Measurements from ENCODE around the gene ABCA10.

ABCA10 gene

GRCh38 chr17:69143683-69144231 lies 84.9 kb downstream of the ABCA10 start:
- Histone ChIP-seq H3K9me3 (ENCODE audit: control insufficient read depth in 2 of 2, low read length in 2 of 2) (no peaks in the 10 kb centered on the region), H3K27me3 (ENCODE audit: control insufficient read depth in 2 of 2, insufficient read depth in 2 of 2, low read length in 2 of 2) (no peaks in the 10 kb centered on the region), H3K4me1 (ENCODE audit: control insufficient read depth in 2 of 2, insufficient read depth in 2 of 2, low read length in 2 of 2) (no peaks in the 10 kb centered on the region), H3K27ac (ENCODE audit: low read depth in 2 of 2, low read length in 2 of 2) (no peak overlapping the region), H3K36me3 (ENCODE audit: control insufficient read depth in 2 of 2, insufficient read depth in 2 of 2, low read length in 2 of 2) (no peaks in the 10 kb centered on the region), H3K4me3 (ENCODE audit: low read length in 2 of 2) (no peak overlapping the region), H3K9ac (ENCODE audit: low read depth in 1 of 2, low read length in 2 of 2) (no peak overlapping the region)

- Histone ChIP-seq H3K4me1 (ENCODE audit: control insufficient read depth in 2 of 2, insufficient read depth in 2 of 2, low read length in 2 of 2) (no peaks in the 10 kb centered on the region), H3K27me3 (ENCODE audit: control insufficient read depth in 2 of 2, insufficient read depth in 2 of 2, low read length in 2 of 2) (no peaks in the 10 kb centered on the region), H3K9ac (ENCODE audit: low read depth in 1 of 2, low read length in 2 of 2) (no peak overlapping the region), H3K27ac (ENCODE audit: low read depth in 2 of 2, low read length in 2 of 2) (no peak overlapping the region), H3K36me3 (ENCODE audit: control insufficient read depth in 2 of 2, insufficient read depth in 2 of 2, low read length in 2 of 2) (no peaks in the 10 kb centered on the region), H3K9me3 (ENCODE audit: control insufficient read depth in 2 of 2, low read length in 2 of 2) (no peaks in the 10 kb centered on the region), H3K4me3 (ENCODE audit: low read length in 2 of 2) (no peak overlapping the region)
These were observed 85.5 kb downstream of the ABCA10 start for GRCh38 chr17:69143151-69143550.

- Histone ChIP-seq H3K9me3 (ENCODE audit: control insufficient read depth in 2 of 2, low read length in 2 of 2) (no peaks in the 10 kb centered on the region), H3K9ac (ENCODE audit: low read depth in 1 of 2, low read length in 2 of 2) (no peak overlapping the region), H3K36me3 (ENCODE audit: control insufficient read depth in 2 of 2, insufficient read depth in 2 of 2, low read length in 2 of 2) (no peaks in the 10 kb centered on the region), H3K27ac (ENCODE audit: low read depth in 2 of 2, low read length in 2 of 2) (peak overlapping the region in 1 of 2 donors; percentile 17), H3K4me3 (ENCODE audit: low read length in 2 of 2) (no peak overlapping the region), H3K4me1 (ENCODE audit: control insufficient read depth in 2 of 2, insufficient read depth in 2 of 2, low read length in 2 of 2) (no peaks in the 10 kb centered on the region), H3K27me3 (ENCODE audit: control insufficient read depth in 2 of 2, insufficient read depth in 2 of 2, low read length in 2 of 2) (no peaks in the 10 kb centered on the region)
These were observed 86.3 kb downstream of the ABCA10 start for GRCh38 chr17:69142175-69142802.

- no peaks in the 10 kb centered on the region for H3K36me3 ChIP-seq (ENCODE audit: control insufficient read depth in 2 of 2, insufficient read depth in 2 of 2, low read length in 2 of 2)
- H3K9ac ChIP-seq (ENCODE audit: low read depth in 1 of 2, low read length in 2 of 2), result no peak within 1 kb of the TSS
- H3K4me1 ChIP-seq (ENCODE audit: control insufficient read depth in 2 of 2, insufficient read depth in 2 of 2, low read length in 2 of 2), result no peaks in the 10 kb centered on the region
- H3K9me3 ChIP-seq (ENCODE audit: control insufficient read depth in 2 of 2, low read length in 2 of 2), result no peaks in the 10 kb centered on the region
- H3K27me3 ChIP-seq (ENCODE audit: control insufficient read depth in 2 of 2, insufficient read depth in 2 of 2, low read length in 2 of 2), result no peaks in the 10 kb centered on the region
- H3K27ac ChIP-seq (ENCODE audit: low read depth in 2 of 2, low read length in 2 of 2), result peak within 1 kb of the TSS in 1 of 2 donors; percentile 32
- H3K4me3 ChIP-seq (ENCODE audit: low read length in 2 of 2), result peak within 1 kb of the TSS; percentile 20 to 56
These were observed 87.0 kb downstream of the ABCA10 start, which contains the start of gene ABCA6 for GRCh38 chr17:69141431-69142174. TSS of gene ABCA6 (minus strand) at chr17:69141895. CDS start at chr17:69140703, 1,192 bp downstream.

DNA sequence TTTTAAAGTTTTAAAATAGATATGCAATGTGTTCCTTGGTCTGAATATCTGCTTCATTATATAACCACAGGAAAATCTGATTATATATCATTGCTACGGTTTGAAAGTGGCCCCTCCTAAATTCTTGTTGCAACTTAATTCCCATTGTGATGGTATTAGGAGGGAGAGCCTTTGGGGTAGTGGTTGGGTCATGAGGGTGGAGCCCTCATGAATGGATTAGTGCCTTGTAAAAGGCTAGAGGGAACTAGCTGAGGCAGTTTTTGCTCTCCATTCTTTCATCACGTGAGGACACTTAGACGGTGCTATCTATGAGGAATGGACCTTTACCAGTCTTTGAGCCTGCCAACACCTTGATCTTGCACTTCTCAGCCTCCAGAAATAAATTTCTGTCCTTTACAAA lies 94.5 kb downstream of the ABCA10 start:
- Histone ChIP-seq H3K36me3 (ENCODE audit: control insufficient read depth in 2 of 2, insufficient read depth in 2 of 2, low read length in 2 of 2) (no peaks in the 10 kb centered on the region), H3K27ac (ENCODE audit: low read depth in 2 of 2, low read length in 2 of 2) (no peak overlapping the region), H3K4me1 (ENCODE audit: control insufficient read depth in 2 of 2, insufficient read depth in 2 of 2, low read length in 2 of 2) (no peaks in the 10 kb centered on the region), H3K9me3 (ENCODE audit: control insufficient read depth in 2 of 2, low read length in 2 of 2) (no peaks in the 10 kb centered on the region), H3K4me3 (ENCODE audit: low read length in 2 of 2) (no peak overlapping the region), H3K27me3 (ENCODE audit: control insufficient read depth in 2 of 2, insufficient read depth in 2 of 2, low read length in 2 of 2) (no peaks in the 10 kb centered on the region), H3K9ac (ENCODE audit: low read depth in 1 of 2, low read length in 2 of 2) (no peak overlapping the region)

- H3K4me3 ChIP-seq (ENCODE audit: low read length in 2 of 2), result no peak overlapping the region
- H3K27me3 ChIP-seq (ENCODE audit: control insufficient read depth in 2 of 2, insufficient read depth in 2 of 2, low read length in 2 of 2), result no peaks in the 10 kb centered on the region
- H3K9ac ChIP-seq (ENCODE audit: low read depth in 1 of 2, low read length in 2 of 2), result no peak overlapping the region
- no peaks in the 10 kb centered on the region for H3K9me3 ChIP-seq (ENCODE audit: control insufficient read depth in 2 of 2, low read length in 2 of 2)
- H3K4me1 ChIP-seq (ENCODE audit: control insufficient read depth in 2 of 2, insufficient read depth in 2 of 2, low read length in 2 of 2), result no peaks in the 10 kb centered on the region
- no peak overlapping the region for H3K27ac ChIP-seq (ENCODE audit: low read depth in 2 of 2, low read length in 2 of 2)
- H3K36me3 ChIP-seq (ENCODE audit: control insufficient read depth in 2 of 2, insufficient read depth in 2 of 2, low read length in 2 of 2), result no peaks in the 10 kb centered on the region
These were observed 97.9 kb downstream of the ABCA10 start for GRCh38 chr17:69130627-69131296.

- Histone ChIP-seq H3K27ac (ENCODE audit: low read depth in 2 of 2, low read length in 2 of 2) (no peak overlapping the region), H3K27me3 (ENCODE audit: control insufficient read depth in 2 of 2, insufficient read depth in 2 of 2, low read length in 2 of 2) (no peaks in the 10 kb centered on the region), H3K9me3 (ENCODE audit: control insufficient read depth in 2 of 2, low read length in 2 of 2) (no peaks in the 10 kb centered on the region), H3K4me3 (ENCODE audit: low read length in 2 of 2) (no peak overlapping the region), H3K9ac (ENCODE audit: low read depth in 1 of 2, low read length in 2 of 2) (no peak overlapping the region), H3K4me1 (ENCODE audit: control insufficient read depth in 2 of 2, insufficient read depth in 2 of 2, low read length in 2 of 2) (no peaks in the 10 kb centered on the region), H3K36me3 (ENCODE audit: control insufficient read depth in 2 of 2, insufficient read depth in 2 of 2, low read length in 2 of 2) (no peaks in the 10 kb centered on the region)
These were observed 105.0 kb downstream of the ABCA10 start for GRCh38 chr17:69123626-69124025.

- Histone ChIP-seq H3K36me3 (ENCODE audit: control insufficient read depth in 2 of 2, insufficient read depth in 2 of 2, low read length in 2 of 2) (no peaks in the 10 kb centered on the region), H3K27me3 (ENCODE audit: control insufficient read depth in 2 of 2, insufficient read depth in 2 of 2, low read length in 2 of 2) (no peaks in the 10 kb centered on the region), H3K27ac (ENCODE audit: low read depth in 2 of 2, low read length in 2 of 2) (no peak overlapping the region), H3K9me3 (ENCODE audit: control insufficient read depth in 2 of 2, low read length in 2 of 2) (no peaks in the 10 kb centered on the region), H3K9ac (ENCODE audit: low read depth in 1 of 2, low read length in 2 of 2) (no peak overlapping the region), H3K4me1 (ENCODE audit: control insufficient read depth in 2 of 2, insufficient read depth in 2 of 2, low read length in 2 of 2) (no peaks in the 10 kb centered on the region), H3K4me3 (ENCODE audit: low read length in 2 of 2) (no peak overlapping the region)
These were observed 106.6 kb downstream of the ABCA10 start for GRCh38 chr17:69122065-69122464.

DNA sequence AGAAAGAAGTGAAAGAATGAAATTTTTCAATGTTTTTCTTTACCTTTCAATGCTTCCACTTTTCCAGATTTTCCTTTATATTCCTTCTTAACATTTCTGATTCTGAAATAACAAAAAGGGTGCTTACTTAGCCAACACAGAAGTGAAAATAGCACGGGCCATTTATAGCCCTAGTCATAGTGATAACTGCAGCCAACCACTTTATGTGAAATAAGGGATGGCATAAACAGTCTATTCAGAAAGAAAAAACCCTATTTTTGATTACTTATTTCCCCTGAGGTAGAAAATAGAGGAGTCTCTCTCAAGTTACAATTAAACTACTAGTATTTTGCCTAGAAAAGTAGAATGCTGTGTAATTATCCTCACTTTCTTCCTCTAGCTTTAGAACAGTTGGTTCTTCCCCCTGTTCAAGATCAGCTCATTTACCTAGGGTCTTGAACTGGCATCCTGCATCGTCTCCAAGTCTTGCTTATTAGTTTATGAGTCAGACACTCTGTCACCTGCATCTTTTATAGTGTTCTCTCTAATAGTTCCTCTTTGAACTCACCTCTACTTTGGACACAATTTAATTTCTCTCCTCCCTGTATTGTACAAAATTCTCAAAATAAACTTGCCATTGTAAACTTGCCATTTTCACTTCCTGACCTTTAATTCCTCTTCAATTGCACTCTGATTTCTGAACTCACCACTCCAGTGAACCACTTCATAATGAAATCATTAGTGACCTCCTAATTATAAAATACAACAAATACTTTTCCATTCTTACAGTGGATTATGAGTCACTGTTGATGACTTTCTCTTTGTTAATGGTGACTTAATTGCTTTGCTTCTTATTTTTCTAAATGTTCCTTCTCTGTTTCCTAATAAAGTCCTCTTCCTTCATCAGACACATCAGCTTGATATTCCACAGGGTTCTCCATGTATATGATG lies 110.5 kb downstream of the ABCA10 start:
- Histone ChIP-seq H3K4me3 (ENCODE audit: low read length in 2 of 2) (no peak overlapping the region), H3K9me3 (ENCODE audit: control insufficient read depth in 2 of 2, low read length in 2 of 2) (no peaks in the 10 kb centered on the region), H3K4me1 (ENCODE audit: control insufficient read depth in 2 of 2, insufficient read depth in 2 of 2, low read length in 2 of 2) (no peaks in the 10 kb centered on the region), H3K36me3 (ENCODE audit: control insufficient read depth in 2 of 2, insufficient read depth in 2 of 2, low read length in 2 of 2) (no peaks in the 10 kb centered on the region), H3K9ac (ENCODE audit: low read depth in 1 of 2, low read length in 2 of 2) (no peak overlapping the region), H3K27me3 (ENCODE audit: control insufficient read depth in 2 of 2, insufficient read depth in 2 of 2, low read length in 2 of 2) (no peaks in the 10 kb centered on the region), H3K27ac (ENCODE audit: low read depth in 2 of 2, low read length in 2 of 2) (no peak overlapping the region)
